GM21717 (cell line): ENCODE measurements around the gene RMDN2.

Experiments
- ATAC-seq: cut with Tn5 transposase; IDR thresholded peaks from one replicate; pipeline ENCODE4 v1.9.1; 2021; ENCODE audit warnings: mild to moderate bottlenecking, moderate library complexity; ENCODE audit not compliant: unreplicated experiment

RMDN2 gene

DNA sequence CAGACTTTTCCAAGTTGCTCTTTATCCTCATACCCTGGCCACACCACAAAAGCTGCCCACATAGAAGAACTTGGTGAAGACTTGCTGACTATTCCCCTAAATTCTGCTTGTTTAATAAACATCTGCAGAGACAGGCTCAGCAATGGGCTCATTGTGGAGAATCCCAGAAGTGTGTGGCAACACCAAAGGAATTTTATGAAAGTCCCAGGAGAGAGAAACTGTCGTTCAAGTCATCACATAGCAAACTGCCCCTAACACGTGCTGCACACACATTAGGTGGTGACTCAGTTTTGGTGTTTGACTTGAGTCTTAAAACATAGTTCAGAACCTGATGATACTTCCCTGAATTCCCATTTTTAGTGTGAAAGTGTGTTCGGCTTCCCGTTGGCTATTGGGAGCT lies 112.2 kb downstream of the RMDN2 start:
- ATAC-seq = no peak

DNA sequence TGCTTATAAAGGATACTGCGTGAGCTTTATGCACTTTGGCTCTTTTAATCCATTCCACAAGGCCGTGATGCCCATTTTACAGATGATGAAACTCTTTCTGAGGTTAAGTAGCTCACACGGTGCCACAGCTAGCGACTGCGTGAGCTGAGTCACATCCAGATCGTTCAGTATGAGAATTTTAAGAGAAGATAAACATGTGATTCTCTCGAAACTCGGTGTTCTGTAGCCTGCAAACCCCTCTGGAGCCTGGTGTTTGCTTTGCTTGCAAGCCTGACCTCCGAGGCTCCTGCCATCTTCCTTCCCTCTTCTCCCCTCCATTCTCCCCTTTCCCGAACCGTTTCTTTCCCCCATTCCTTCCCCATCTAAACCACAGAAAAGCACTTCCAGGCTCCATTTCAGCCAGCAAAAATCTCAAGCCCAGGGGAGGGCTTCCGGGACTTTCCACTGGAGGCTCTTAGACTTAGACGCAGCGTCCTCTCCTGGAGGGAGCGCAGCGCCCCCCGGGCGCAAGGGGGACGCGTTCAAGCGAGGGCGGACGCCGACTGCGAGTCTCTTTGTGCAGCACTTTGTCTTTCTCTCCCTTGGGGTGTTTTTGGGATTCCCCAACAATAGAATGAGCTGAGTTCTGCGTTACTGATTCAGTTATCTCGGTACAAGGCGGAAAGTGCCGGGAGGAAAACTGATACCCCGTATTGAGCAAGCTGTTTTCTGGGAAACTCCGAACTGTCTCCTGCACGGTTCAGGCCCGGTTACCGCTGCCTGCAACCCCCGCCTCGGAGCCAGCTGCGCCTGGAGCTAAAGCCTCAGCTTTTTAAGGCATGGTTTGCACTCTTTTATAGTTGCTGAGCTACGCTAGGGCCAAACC lies 112.9 kb downstream of the RMDN2 start:
- peak; percentile 74 for ATAC-seq

DNA sequence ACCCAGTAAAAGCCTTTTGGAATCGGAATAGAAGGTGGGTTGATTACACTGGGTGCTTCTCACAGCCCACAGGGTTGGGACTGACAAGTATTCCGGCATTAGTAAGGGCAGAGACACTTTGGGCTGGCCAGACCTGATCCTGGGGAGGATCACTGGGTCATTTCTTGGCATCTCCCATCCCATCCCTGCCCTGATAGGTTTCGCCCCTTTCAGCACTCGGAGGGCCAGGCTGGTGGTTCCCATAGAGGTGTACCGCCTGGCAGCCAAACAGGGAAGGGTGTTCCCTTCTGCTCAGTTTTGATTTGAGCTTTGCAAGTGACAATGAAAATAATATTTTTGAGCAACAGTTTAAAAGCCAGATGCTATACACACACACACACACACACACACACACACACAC lies 113.6 kb downstream of the RMDN2 start:
- ATAC-seq = no peak

DNA sequence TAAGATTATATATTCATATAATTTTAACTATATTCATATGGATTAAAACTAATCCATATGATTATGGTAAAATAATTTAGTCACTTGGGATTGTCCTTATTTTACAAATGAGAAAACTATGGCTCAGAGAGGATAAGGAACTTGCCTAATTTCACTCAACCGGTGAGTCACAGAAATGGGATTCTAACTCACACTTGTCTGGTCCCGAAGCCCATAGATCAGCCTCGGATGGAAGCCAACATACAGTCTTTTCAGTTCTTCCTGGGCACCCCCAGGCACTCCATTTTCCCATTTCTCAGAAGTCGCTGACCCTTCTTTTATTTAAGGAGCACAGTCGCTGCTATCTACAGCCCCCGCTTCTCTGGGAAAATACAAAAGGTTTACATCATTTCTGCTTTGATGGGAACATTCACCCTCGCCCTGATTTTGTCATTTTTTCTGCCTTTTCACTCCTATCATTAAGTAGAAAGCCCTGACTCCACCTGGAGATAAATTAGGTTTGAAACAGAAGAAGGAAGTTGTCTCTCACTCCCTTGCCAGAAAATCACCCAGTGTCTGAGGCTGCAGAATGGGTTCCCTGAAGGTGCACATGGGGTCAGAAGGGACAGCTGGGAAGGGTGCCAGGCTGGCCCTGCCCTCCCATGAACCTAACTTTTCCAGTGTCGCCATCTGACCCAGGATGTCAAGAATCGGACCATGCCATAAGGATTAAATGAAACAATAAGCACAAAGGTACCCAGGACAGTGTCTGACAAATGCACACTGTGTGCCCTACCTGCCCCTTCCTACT lies 114.2 kb downstream of the RMDN2 start:
- ATAC-seq = no peak

DNA sequence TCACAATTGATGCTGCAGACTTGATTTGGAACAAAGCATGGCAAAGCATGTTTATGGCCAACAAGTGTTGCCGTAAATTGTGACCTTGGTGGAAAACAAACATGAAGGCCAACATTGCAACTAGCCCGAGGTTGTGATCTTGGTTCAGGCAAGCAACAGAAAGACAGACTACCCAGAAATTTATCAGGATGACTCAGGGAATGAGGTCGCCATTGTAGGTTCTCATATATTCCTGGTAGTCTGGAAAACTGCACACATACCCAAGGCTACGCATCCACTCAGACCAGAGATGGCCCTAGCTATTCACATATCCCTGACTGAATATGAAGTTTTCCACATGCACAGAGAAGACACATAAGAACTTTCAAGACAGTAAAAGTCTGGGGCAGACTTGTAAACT lies 120.7 kb downstream of the RMDN2 start:
- no peak for ATAC-seq

DNA sequence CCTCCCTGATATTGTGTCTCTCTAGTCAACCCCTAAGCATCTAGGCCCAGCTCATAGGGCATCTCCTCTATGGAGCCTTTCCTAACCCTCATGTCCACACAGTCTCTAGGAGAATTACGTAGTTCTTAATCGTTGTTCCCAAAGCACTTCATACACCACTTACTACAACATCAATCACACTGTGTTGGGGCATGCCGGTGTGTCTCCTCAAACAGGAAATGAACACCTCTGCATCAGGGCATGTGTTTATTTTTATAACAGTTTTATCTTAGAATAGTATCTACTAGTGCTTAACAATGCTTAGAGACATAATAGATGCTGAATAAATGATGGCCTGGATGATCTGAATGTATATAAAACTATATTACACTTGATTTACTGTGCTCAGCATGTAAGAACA lies 131.1 kb downstream of the RMDN2 start:
- no peak for ATAC-seq

DNA sequence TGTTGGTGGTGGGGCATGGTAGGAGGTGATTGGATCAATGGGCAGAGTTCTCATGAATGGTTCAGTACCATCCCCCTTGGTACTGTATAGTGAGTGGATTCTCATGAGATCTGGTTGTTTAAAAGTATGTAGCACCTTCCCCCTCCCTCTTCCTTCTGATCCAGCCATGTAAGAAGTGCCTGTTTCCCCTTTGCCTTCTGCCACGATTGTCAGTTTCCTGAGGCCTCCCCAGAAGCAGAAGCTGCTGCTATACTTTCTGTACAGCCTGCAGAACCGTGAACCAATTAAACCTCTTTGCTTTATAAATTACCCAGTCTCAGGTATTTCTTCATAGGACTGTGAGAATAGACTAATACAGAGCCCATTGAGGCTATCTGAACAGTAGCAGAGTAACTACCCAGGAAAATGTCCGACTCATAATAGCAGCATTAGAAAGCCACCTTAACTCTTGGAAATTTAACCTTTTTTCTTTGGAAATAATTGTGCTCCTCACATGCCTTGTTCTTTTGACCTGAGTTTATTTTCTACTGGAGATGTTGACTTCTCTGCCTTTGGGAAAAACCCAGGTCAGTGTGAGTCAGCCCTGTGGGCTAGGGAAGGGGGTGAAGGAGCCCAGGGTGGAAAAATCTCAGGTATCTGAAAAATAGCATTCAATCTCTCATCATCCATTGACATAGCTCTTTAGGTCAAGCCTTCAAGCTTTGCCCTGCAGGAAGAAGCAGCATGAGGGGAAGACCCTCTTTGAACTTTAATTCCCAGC lies 132.7 kb downstream of the RMDN2 start:
- ATAC-seq = no peak

DNA sequence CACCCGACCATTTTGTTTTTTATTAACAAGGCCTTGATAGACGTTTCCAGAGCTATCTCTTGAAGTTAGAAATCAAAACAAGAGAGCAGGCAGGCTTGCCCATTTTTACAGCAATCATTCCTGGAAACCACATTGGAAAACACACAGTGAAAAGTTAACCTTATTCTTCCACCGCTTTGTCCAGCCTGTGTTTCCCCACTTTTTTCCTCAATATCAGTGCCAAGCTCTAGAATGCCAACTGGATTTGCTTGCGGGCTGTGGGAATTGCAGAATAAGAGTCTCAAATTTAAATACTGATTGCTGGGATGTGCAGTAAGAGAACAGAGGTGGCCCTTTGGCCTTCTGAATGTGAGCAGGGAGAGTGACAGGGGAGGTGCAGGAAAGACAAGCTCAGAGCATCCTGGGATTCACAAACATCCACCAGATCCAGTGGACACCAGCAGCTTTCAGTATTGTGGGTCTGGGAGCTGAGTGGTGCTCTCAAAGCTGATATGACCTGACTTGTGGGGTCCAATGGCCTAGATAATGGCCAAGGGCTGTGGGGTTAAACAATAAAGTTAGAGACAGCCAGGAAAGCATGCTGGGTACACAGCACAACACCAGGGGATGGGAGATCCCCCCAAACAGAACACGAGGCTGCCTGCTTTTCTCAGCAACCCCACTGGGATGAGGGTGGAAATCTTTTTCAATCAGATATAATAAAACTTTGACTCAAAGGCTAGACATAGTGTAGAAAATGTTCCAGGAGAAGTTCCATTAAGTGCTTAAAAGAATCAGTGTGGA lies 135.3 kb downstream of the RMDN2 start:
- ATAC-seq = no peak

DNA sequence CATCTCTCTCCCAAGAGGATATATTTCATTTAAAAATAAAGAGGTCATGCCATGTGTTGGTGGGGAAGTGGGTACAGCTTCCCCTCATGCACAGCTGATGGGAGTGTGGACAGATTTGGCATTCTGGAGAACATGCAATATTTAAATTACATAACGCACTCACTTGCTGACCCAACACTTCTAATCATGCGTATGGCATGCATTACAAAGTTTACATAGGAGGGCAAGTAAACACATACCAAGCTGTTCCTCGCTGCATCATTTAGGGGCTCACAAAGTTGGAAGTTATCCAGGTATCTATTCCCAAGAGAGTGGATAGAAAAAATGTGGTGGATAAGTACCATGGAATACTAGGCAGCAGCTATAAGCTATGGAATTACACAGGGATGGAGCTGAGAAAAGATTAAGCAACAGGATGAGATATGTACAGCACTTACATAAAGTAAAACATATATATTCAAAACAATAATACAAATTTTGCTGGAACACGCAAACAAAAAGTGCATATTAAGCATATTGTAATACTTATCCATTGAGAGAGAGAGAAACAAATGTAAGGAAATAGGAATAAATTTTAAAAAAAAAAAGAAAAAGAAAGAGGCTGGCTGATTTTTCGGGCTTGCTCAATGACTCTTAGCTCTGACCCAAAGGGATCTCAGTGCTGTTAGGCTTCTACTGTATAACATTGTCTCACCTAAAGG lies 139.9 kb downstream of the RMDN2 start:
- no peak for ATAC-seq

DNA sequence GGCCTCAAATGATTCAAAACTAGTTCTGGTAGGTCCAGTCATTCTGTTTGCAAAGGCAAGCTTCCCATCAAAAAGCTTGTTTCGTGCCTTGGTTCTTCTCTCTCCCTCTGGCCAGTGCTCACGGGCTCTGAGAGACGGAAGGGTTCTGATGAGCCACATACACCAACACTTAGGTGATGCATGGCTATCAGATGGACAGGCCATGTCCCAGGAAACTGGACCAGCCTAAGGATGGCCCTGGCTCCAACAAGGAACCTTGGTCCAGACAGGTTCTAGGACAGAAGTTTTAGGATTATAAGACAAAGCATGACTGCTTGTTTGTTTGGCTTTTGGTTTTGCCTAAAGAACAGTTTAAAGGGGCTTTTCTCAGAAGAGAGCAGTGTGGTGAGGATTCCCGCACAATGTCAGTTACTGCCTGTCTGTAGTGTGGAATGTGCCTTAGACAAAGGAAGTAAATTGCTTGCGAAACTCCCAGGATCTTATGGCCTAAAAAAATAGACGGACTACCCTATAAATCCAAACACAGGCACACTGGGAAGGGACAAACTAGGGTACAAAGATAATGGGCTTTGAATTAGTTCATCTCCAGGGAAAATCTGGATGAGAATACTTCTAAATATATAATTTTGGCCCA lies 140.5 kb downstream of the RMDN2 start:
- ATAC-seq = no peak

DNA sequence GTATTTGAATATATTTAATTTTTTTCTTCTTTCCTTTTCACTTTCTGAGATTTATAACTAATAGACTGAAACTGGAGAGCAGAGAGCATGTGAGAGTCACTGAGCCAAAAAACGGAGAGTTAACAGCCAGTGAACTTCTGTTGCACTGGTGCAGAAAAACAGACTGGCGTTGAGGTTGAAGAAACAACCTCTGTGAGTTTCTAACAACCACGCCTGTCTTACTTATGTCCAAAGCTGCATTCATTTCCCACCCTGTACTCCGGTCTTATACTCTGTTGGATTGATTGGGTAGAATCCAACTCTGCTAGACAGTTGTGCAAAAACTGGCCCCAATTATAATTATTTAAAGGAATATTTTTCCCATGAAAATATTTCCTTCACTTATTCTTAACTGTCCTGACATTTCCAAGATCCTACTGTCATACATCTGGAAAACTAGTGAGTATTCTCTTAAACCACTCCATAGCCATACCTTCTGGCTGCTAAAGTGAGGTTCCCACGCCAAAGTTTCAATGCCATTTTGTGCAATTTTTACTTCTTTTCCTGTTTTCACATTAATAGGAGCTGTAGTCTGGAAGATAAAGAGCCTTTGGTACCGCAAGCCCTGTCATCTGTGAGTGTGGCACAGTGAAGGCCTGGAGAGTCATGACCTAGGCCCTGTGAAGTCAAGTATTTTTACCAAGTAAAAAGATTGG lies 141.5 kb downstream of the RMDN2 start:
- no peak for ATAC-seq
